Measurements from ENCODE around the gene ISYNA1.

Gene ISYNA1

DNA sequence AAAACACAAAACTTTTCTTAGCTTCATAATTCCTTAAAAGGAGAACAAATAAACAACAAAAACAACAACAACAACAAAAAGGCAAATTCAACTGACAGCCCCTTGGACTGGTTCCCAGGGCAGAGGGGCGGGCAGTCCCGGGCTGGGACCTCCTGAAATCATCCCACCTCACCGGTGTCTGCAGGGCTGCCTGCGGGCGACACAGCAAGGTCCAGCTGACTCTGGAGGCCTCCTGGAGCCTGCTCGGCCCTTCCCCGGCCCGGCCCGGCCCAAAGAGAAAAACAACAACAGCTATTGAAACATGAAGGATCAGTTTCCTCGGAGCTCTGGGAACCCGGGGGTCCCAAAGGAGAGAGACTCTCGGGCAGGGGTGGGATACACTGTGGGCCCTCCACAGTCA is 5.0 kb upstream of the ISYNA1 start:
- no peak for DNase-seq

DNA sequence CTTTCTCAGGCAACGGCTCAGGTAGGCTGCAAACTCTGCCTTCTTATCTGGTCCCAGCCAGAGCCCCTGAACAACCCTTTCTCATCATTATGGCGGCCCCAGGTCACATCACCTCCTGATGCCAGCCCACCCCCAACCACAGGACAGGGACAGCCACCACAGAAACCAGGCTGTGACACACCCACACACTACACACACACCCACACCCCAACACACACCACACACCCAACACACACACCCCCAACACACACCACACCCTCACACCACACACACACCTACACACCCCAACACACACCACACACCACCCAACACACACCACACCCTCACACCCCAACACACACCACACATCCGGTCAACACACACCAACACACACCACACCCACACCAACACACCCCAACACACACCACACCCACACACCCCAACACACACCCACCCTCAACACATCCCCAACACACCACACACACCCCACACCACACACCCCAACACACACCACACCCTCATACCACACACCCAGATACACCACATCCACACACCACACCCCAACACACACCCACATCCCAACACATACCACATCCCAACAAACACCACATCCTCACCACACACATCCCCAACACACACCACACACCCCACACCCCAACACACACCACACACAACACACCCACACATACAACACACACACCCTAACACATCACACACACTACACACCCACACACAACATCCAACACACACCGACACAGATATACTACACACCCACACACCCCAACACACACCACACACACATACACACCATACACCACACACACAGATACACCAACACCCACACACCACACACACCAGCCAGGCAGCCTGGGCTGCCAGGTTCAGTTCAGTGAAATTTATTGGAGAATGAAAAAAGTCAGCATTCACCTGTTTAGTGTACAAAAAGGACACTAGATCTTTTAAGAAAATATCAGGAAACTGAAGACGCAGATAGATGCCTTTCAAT is 4.2 kb upstream of the ISYNA1 start:
- no peak for DNase-seq

DNA sequence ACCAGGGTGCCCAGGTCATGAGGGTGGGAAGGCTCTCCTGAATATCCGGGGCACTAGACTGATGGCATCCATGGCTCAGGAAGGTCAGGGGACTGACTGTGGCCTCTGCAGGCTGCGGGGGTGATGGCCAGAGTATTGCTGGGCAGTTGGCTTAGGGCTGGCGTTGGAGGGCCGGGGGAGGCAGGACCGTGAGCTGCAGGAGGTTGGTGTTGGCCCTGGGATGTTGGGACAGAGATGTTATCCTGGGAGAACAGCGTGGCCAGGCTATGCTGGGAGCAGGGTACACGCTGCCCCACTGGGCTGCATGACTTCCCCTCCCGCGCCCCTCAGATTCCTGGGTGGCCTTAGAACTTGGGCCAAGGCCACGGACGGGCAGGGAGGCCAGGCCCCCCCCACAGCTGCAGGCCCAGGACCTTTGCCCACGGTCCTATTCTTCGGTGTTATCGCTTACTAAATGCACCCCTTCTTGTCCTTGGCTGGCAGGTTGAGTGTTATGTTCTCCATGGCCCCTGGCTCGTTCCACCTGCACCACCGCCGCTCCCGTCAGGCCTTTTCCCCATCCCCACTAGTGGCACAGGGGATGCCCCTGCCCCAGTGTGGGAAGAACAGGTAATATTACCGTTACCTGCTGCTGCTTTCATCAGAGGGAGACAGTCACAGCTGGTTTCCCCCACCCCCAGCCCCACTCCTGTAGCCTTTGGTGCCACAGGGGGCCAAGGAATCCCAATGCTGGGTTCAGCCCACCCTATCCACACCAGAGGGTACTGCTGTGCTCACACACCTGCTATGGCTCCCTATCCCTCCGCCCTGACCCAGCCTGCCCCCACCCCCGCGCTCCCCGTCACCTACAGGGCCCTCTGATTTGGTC is 3.2 kb upstream of the ISYNA1 start:
- DNase-seq: no peak

DNA sequence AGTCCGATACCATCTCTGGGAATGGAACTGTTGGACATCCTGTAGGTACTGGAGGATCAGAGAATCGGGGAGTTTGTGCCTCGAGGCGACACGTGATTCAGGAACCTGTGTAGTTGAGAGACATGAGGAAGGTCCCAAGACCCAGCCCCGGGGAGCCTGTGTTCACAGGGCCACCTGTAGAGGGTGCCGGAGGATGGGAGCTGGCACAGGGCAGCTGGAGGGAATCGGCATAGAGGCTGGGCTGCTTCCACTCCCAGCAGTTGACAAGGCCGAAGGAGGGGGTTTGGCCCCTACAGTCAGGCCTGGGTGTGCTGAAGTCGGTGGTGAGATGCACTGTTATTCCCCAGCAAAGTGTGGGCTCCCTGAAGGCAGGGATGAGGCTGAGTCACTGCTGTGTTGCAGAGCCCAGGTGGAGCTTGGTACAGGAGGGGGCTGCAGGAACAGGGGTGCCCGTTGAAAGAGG is 2.5 kb upstream of the ISYNA1 start:
- DNase-seq: no peak

DNA sequence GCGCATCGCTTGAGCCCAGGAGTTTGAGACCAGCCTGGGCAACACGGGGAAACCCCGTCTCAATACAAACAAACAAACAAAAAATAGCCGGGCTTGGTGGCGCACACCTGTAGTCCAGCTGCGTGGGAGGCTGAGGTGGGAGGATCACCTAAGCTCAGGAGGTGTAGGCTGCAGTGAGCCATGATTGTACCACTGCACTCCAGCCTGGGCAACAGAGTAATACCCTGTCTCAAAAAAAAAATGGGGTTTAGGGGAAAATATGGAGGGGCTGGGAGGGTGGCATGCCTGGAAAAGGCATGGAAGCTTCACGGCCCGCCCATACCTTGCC is 1.9 kb upstream of the ISYNA1 start:
- DNase-seq: no peak

DNA sequence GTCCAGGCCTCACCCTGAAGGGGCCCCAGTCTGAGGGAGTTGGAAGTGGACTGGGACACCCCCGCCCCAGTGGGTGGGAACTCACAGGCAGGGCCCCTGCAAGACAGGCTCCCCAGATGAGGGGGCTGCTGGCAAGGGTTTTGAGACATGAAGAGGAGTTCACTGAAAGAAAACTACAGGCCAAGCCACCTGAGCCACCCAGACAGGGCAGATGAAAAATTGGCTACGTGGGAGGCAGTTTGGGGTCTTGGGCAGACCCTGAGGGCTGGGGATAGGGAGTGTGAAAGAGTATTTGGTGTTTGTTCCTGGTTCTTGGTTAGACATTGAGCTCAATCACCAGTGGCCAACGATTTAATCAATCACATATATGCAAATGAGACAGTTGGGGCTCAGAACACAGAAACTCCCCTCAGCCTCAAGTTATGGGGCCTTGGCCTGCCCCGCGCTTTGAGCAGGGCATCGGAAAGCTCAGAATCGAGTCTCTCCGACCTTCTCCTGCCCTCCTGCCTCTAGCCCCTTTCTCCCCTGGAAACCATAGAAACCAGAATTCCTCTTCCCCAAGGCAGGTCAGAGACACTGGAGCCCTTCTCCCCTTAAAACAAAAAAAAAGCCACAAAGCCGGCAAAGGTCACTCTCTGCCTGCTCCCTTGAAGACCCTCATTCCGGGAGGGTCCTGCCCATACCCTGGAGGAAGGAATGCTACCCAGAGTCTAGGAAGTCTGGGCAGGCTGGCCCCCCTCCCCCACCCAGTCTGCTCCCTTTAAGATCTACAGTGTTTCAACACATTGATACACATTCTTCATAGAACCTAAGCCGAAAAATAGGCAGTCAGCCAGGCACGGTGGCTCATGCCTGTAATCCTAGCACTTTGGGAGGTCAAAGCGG is 1.3 kb upstream of the ISYNA1 start:
- DNase-seq: no peak

DNA sequence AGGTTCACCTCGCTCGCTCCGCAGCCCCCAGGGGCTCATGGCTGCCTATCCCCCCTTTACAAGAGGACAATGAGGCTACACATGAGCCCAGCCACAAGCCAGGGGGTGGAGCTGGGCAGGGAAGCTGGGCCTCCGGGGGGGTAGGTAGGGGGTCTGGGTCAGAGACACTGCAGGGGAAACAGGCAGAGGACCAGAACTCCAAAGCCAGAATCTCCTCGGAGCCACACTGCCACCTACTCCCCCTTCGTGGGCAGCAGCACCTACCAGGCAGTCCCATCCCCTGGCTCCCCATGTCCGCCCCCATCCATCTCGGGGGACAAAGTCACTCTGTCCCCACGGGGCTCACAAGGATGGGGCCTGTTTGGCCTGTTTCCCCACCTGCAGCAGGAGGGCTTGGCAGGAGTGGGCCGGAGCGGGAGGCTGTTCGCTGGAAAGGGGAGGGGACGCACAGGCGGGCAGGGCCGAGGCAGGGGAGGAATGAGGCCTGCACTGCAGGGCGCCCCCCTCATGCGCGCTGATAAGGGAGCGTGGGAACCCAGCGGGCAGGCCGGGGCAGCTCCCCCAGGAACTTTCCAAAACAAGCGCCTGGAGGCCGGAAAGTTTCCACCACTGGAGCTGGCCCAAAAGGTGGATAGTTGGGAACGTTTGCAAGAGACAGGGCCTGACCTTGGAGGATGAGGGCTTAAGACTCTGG is 545 bp upstream of the ISYNA1 start:
- no peak for DNase-seq

DNA sequence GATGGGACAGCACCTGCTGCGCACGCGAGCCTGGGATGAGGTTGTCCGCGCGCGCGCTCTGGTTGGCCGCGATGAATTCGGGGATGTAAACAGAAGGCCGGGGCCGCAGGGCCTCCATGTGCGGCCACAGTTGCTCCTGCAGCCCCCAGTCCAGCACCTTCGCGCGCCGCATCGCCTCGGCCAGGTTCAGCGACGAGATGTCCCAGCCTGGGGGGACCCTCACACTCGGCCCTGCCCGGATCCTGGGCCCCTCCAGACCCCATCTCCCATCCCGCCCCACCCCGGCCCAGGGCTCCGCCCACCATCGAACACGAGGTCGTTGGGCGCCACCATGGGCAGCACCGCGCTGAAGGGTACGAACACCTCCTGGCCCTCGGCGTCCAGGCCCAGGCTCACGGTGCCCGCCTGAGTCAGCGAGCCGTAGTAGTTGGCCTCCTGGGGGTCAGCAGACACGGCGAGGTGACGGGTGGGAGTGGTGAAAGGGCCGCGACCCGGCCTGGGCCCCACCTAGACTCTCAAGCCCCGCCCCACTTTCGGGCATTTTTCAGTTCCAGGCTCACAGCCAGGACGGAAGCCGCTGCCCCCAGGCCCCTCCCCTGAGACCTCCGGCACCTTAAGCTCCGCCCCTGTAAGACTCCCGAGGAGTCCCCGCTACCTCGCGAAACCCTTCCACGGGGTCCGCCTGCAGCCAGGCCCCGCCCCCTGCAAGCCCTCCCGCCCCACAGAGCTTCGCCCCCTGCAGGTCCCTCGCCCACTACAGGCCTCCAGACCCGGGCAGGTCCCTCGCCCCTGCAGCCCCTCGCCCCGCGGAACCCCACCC is 1.1 kb downstream of the ISYNA1 start:
- peak; percentile 54 for DNase-seq

DNA sequence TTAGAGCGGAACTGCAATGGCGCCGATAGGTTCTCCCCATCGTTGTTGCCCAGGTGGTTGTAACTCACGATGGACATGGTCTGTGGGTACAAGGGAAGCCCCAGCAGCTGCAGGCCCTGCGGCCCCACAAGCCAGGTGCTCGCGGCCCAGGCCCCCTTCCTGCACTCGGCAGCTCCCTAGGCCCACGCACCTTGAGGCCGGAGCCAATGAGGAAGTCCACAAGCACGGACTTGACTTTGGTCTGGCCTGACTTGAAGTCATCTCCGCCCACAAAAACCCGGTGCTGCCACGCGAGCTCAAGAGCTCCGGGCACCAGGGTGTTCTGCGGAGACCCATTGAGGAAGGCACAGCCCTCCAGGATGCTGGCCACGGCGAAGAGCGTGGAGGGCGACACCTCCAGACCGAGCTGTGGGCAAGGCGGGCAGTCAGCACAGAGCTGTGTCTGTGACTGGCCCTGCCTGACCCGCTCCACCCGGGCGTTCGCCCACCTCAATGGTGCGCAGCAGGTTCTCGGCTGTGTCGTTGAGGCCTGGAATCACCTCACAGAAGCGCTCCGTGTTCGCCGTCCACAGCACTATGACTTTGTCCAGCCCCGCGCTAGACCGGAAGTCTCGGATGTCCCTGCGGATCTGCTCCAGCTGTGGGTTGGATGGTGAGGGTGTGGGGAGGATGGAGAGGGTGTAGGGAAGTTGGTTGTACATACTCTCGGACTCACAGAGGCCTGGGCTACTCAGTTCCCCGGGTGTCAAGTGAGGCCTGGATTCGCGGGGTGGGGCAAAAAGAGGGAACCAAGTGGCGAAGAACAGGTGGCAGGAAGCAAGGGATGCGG is 1.9 kb downstream of the ISYNA1 start:
- DNase-seq: no peak

DNA sequence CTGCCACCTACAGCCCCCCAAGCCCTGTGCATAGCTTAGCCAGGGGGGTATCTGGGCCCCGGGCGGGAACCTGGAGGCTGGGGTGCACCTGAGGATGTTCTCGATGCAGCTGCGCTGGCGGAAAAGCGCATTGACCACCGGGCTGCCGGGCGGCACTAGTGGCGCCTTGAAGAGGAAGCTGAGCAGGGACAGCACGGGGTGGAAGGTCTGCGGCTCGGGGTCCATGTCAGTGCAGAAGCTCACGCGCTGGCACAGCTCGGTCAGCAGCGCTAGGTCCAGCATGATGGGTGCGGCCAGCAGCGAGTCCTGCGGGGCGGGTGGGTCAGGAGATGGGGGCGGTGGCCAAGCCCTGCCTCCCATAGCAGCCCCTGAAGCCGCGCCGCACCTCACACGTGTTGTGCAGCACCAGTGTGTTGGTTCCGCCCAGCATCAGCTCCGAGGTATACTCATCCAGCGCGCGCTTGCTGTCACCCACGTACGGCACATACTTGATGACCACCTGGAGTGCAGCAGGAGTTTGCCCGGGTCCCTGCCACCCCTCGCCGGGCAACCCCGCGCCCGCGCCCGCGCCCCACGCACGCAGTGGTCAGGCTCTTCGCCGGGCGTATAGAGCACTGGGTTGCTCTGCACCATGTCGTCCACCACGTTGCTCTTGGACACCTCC is 2.6 kb downstream of the ISYNA1 start:
- DNase-seq: no peak

DNA sequence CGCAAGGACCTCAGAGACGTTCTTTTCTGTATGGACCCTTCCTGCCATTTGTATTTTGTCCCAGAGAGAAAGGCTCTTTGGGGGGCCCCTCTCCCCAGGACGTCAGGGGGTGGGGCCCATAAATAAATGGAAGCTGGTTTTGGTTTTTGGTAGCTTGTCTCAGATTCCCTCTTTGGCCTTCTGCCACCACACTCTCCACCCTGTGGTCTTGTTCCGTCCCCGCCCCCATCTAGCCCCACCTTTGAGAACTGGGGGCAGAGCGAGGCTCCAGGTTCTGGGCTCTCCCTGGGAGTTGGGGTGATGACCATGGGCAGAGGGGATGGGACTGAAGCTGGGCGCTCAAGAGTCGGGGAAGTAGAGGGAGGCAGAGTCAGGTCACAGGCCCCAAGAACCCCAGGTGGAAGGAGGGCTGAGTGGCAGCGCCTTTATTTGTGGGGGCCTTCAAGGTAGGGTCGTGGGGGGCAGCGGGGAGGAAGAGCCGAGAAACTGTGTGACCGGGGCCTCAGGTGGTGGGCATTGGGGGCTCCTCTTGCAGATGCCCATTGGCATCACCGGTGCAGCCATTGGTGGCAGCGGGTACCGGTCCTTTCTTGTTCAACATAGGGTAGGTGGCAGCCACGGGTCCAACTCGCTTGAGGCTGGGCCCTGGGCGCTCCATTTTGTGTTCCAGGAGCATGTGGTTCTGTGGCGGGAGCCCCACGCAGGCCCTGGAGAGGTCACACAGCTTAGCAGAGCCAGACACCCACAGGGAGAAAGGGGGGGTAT is 3.3 kb downstream of the ISYNA1 start:
- DNase-seq: no peak

DNA sequence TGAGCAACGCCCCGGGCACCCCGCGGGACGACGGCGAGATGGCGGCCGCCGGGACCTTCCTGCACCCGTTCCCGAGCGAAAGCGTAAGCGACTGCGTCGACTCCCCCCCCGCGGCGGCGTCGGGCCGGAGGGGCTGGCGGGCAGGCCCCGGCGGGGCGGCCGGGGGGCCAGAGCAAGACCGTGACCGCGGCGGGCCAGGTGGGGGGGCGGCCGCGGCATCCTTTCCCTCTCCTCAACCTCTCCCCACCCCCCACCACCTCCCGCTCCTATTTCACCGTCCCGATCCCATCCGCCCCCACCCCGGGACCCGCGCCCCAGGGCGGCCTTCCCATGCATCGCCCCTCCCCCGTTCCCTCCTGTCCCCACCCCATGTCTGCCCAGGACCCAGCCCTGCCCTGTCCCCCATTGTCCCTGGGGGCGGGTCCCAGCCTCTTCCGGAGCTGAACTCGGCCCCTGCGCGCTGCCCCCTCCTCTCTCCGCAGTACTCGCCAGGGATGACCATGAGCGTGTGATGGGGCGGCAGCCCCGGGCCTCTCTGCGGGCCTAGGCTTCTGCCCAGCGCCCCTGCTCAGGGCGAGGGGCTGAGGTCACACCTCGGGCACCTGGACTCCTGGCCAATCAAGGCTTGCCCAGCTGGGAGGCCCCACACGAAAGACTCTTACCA is 4.1 kb downstream of the ISYNA1 start:
- no peak for DNase-seq

DNA sequence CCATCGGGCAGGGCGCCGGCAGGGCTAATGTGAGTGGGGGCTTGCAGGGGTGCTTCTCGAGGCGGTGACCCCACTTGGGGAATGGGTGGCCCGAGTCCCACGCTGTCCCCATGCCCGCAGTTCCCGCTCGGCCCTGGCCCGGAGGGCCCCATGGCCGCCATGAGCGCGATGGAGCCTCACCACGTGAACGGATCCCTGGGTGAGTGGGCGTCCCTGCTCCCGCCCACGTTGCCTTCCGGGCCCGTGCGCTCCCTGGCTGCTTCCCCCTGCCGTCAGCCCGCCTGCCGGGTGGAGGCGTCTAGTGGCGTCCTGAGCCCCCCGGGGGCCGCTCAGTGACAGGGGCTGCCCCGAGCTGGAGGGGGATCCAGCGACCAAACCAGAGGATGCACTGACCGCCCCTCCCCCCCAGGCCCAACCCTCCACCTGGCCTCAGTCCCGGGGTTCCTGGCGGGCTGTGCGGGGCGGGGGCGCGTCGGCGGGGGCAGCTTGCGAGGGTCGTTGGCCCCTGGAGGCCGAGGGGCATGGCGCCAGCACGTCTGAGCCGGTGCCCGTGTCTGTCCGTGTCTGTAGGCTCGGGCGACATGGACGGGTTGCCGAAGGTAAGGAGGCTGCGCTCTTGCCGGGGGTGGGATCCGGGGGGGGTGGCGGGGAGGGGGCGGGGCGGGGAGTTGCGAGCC is 4.8 kb downstream of the ISYNA1 start:
- DNase-seq: no peak

DNA sequence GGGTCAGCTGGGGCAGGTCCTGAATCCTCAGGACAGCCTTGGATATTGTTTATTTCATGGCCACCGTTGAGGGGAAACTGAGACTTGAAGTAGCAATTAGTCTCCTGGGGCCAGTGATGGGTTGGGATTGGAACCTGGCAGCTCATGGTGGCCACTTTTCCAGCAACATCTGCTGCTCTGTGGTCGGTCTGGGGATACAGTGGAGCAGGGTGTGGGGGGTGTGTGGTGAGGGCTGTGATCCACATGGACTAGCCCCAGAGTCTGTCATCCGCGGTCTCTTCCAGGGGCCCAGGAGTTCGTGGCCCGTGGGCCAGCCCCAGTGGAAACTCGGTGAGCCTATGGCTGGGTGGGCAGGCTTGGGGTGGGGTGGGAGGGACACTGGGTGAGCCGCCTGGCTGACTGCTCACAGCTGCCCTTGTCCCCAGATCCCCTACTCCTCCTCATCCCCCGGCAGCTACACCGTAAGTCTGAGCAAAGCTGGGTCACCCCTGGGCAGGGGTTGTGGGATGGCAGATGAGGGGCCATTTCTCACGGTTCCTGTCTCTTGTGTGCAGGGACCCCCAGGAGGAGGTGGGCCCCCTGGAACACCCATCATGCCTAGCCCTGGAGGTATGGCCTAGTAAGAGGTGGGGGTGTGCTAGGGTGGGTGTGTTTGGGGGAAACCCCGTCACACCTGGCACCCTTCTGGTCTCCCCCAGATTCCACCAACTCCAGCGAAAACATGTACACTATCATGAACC is 5.5 kb downstream of the ISYNA1 start:
- DNase-seq: no peak

DNA sequence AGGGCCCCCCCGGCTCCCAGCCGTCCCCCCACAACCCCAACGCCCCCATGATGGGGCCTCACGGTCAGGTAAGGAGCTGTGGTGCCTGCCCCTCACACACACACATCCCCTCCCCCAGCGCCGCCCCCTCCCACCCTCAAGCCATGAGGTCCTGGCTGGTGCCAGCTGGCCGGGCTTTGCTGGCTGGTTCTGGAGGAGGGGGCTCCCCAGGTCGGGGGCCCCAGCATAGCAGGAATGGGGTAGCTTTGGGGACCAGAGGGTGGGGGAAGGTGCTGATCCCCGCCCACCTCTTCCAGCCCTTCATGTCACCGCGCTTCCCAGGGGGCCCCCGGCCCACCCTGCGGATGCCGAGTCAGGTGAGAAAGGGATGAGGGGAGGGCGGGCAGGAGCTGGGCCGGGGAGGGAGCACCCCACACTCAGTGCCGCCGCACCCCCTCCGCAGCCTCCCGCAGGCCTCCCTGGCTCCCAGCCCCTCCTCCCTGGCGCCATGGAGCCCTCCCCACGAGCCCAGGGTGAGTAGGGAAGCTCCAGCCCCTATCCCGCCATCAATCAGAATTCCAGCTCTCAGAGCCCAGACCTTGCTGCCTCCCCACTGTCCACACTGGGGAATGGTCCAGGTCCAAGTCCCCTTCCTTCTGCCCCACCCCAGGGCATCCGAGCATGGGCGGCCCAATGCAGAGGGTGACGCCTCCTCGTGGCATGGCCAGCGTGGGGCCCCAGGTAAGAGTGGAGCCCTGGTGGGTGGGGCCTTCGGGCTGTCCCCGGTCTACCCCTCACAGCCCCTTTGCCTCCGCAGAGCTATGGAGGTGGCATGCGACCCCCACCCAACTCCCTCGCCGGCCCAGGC is 6.4 kb downstream of the ISYNA1 start:
- DNase-seq: no peak
